Neural progenitor cell (in vitro differentiated cells): ENCODE data around the gene SNX7. TPM values are rescaled to one million over a fixed set of nuclear protein-coding genes. Genes with fewer than 3 reads are reported as not detected.

Experiments used
- DNase-seq: peaks from one replicate; pipeline ENCODE4 v3.0.0-alpha.2; 2016; ENCODE audit warnings: low spot score
- H2AFZ ChIP-seq: fragments of 200-600 bp; sonication (generic); replicated peaks from 2 replicates; pipeline ENCODE4 v1.6.1; 2016; ENCODE audit warnings: antibody characterized with exemption
- H3F3A ChIP-seq: fragments of 200-600 bp; sonication (generic); 2 replicates; pipeline ENCODE4 v1.6.1; 2016; ENCODE audit warnings: antibody characterized with exemption, low read depth
- H3K27ac ChIP-seq: fragments of 200-600 bp; sonication (generic); 2 replicates; pipeline ENCODE4 v1.5.1; 2016; ENCODE audit warnings: mild to moderate bottlenecking
- H3K27me3 ChIP-seq: fragments of 200-600 bp; sonication (generic); 2 replicates; pipeline ENCODE4 v1.6.1; 2016; ENCODE audit warnings: mild to moderate bottlenecking, moderate library complexity
- H3K36me3 ChIP-seq: fragments of 200-600 bp; sonication (generic); 2 replicates; pipeline ENCODE4 v1.5.1; 2016
- H3K4me1 ChIP-seq: fragments of 200-600 bp; sonication (generic); 2 replicates; pipeline ENCODE4 v1.6.1; 2016; ENCODE audit warnings: mixed run types
- H3K4me2 ChIP-seq: fragments of 200-600 bp; sonication (generic); 2 replicates; pipeline ENCODE4 v1.6.1; 2016
- H3K4me3 ChIP-seq: fragments of 200-600 bp; sonication (generic); 2 replicates; pipeline ENCODE4 v1.5.1; 2016
- H3K79me2 ChIP-seq: fragments of 200-600 bp; sonication (generic); 2 replicates; pipeline ENCODE4 v1.6.1; 2016; ENCODE audit warnings: low read depth
- H3K9ac ChIP-seq: fragments of 200-600 bp; sonication (generic); 2 replicates; pipeline ENCODE4 v1.6.1; 2016
- H3K9me3 ChIP-seq: fragments of 200-600 bp; sonication (generic); 2 replicates; pipeline ENCODE4 v1.5.1; 2016; ENCODE audit warnings: low read depth
- H4K20me1 ChIP-seq: fragments of 200-600 bp; sonication (generic); 2 replicates; pipeline ENCODE4 v1.6.1; 2016; ENCODE audit warnings: low read depth
- H3K27ac Mint-ChIP-seq: 3 replicates; pipeline ENCODE4 v1.8.0; 2021; ENCODE audit warnings: mixed read lengths
- H3K27me3 Mint-ChIP-seq: 2 replicates; pipeline ENCODE4 v1.8.0; 2022; ENCODE audit warnings: low read depth, mild to moderate bottlenecking, inconsistent platforms, moderate library complexity, mixed read lengths; ENCODE audit not compliant: insufficient read depth
- H3K36me3 Mint-ChIP-seq: 3 replicates; pipeline ENCODE4 v1.8.0; 2021; ENCODE audit warnings: mixed read lengths
- H3K4me1 Mint-ChIP-seq: 3 replicates; pipeline ENCODE4 v1.8.0; 2021; ENCODE audit warnings: mixed read lengths
- H3K4me3 Mint-ChIP-seq: 3 replicates; pipeline ENCODE4 v1.8.0; 2021; ENCODE audit warnings: mild to moderate bottlenecking, moderate library complexity, mixed read lengths
- H3K9me3 Mint-ChIP-seq: 3 replicates; pipeline ENCODE4 v1.8.0; 2020; ENCODE audit warnings: mixed read lengths
- CTCF ChIP-seq: fragments of 200-600 bp; sonication (generic); IDR thresholded peaks from 2 replicates; pipeline ENCODE4 v1.5.1; 2017; ENCODE audit warnings: antibody characterized with exemption, mild to moderate bottlenecking
- EZH2 ChIP-seq: fragments of 200-600 bp; sonication (generic); IDR thresholded peaks from 2 replicates; pipeline ENCODE4 v1.6.1; 2017; ENCODE audit warnings: antibody characterized with exemption, mild to moderate bottlenecking, moderate library complexity
- EZH2phosphoT487 ChIP-seq: fragments of 200-600 bp; sonication (generic); IDR thresholded peaks from 2 replicates; pipeline ENCODE4 v1.6.1; 2017; ENCODE audit warnings: antibody characterized with exemption
- total RNA-seq: library from RNA; depleted of rRNA; stranded (reverse); fragments of >200 nt; gene quantifications from 2 replicates; pipeline ENCODE4 v1.2.3, GENCODE V29; 2015; ENCODE audit warnings: low replicate concordance

The SNX7 gene
- total RNA-seq, 1 donor from 2014 or later: 46.7 TPM

- Mint-ChIP-seq H3K9me3 (no peaks in the 10 kb centered on the region), H3K27me3 (no peaks in the 10 kb centered on the region), H3K4me3 (no peak overlapping the region), H3K4me1 (peaks cover 7% of the 10 kb centered on the region), H3K36me3 (no peaks in the 10 kb centered on the region), H3K27ac (no peak overlapping the region)
- H3K79me2 ChIP-seq: no peaks in the 10 kb centered on the region
- H3K9ac ChIP-seq: no peak overlapping the region
- H3K4me1 ChIP-seq: no peaks in the 10 kb centered on the region
- H3K9me3 ChIP-seq: no peaks in the 10 kb centered on the region
- no peaks in the 10 kb centered on the region for H4K20me1 ChIP-seq
- no peak overlapping the region for H3K27ac ChIP-seq
- H3K36me3 ChIP-seq: no peaks in the 10 kb centered on the region
- no peak overlapping the region for H3K4me3 ChIP-seq
- H3F3A ChIP-seq: no peaks in the 10 kb centered on the region
- TF ChIP-seq EZH2phosphoT487 (no peak), EZH2 (no peak), CTCF (peak; percentile 54)
- peak; percentile 46 for DNase-seq
- no peak overlapping the region for H3K4me2 ChIP-seq
- H2AFZ ChIP-seq: no peak overlapping the region
- no peaks in the 10 kb centered on the region for H3K27me3 ChIP-seq
Observed at GRCh38 chr1:98761219-98761865, 99.8 kb downstream of the SNX7 start.

- TF ChIP-seq EZH2phosphoT487 (no peak), EZH2 (no peak), CTCF (no peak)
- H3K9me3 ChIP-seq: no peaks in the 10 kb centered on the region
- no peaks in the 10 kb centered on the region for H3K9me3 Mint-ChIP-seq
Observed at GRCh38 chr1:98763488-98764150, 102.1 kb downstream of the SNX7 start.

GRCh38 chr1:98764485-98764884 lies 103.0 kb downstream of the SNX7 start:
- no peaks in the 10 kb centered on the region for H3K27me3 ChIP-seq

More at GRCh38 chr1:98763488-98764150, 102.1 kb downstream of the SNX7 start:
- Mint-ChIP-seq H3K36me3 (no peaks in the 10 kb centered on the region), H3K4me3 (no peak overlapping the region), H3K27me3 (no peaks in the 10 kb centered on the region), H3K27ac (no peak overlapping the region), H3K4me1 (peaks cover 7% of the 10 kb centered on the region)
- no peaks in the 10 kb centered on the region for H3K27me3 ChIP-seq
- H3F3A ChIP-seq: no peaks in the 10 kb centered on the region
- no peak overlapping the region for H2AFZ ChIP-seq
- no peak overlapping the region for H3K4me2 ChIP-seq
- no peaks in the 10 kb centered on the region for H3K4me1 ChIP-seq
- H3K36me3 ChIP-seq: no peaks in the 10 kb centered on the region
- DNase-seq: peak; percentile 16
- no peak overlapping the region for H3K9ac ChIP-seq
- no peaks in the 10 kb centered on the region for H4K20me1 ChIP-seq
- no peak overlapping the region for H3K4me3 ChIP-seq
- no peaks in the 10 kb centered on the region for H3K79me2 ChIP-seq
- H3K27ac ChIP-seq: no peak overlapping the region

More at GRCh38 chr1:98764485-98764884, 103.0 kb downstream of the SNX7 start:
- Mint-ChIP-seq H3K27me3 (no peaks in the 10 kb centered on the region), H3K27ac (no peak overlapping the region), H3K4me1 (peaks cover 6% of the 10 kb centered on the region), H3K36me3 (no peaks in the 10 kb centered on the region), H3K4me3 (no peak overlapping the region), H3K9me3 (no peaks in the 10 kb centered on the region)
- Histone ChIP-seq H3F3A (no peaks in the 10 kb centered on the region), H3K79me2 (no peaks in the 10 kb centered on the region), H2AFZ (no peak overlapping the region), H3K4me2 (no peak overlapping the region), H4K20me1 (no peaks in the 10 kb centered on the region), H3K27ac (no peak overlapping the region), H3K9me3 (no peaks in the 10 kb centered on the region), H3K9ac (no peak overlapping the region), H3K4me1 (no peaks in the 10 kb centered on the region), H3K4me3 (no peak overlapping the region), H3K36me3 (no peaks in the 10 kb centered on the region)
- DNase-seq: no peak
- no peak for TF ChIP-seq EZH2
- TF ChIP-seq EZH2phosphoT487: no peak
- TF ChIP-seq CTCF: no peak
